Measurements from ENCODE around the gene TOB1.
A peak's percentile ranks its signal among the peaks of the same experiment; 100 is the strongest.

TOB1 gene

GRCh38 chr17:50844117-50844700 is 21.9 kb downstream of the TOB1 start:
- no peak for DNase-seq

- DNase-seq, result no peak
These were observed 22.8 kb downstream of the TOB1 start for GRCh38 chr17:50843150-50843905.

GRCh38 chr17:50842506-50843149 is 23.5 kb downstream of the TOB1 start:
- DNase-seq, result no peak

GRCh38 chr17:50841949-50842354 is 24.2 kb downstream of the TOB1 start:
- peak in 3 of 5 donors; percentile 14 to 39 (median 27) for DNase-seq

- DNase-seq, result no peak
These were observed 24.7 kb downstream of the TOB1 start for GRCh38 chr17:50841277-50841948.

GRCh38 chr17:50840311-50840851 is 25.8 kb downstream of the TOB1 start:
- DNase-seq, result no peak

GRCh38 chr17:50839591-50840310 is 26.4 kb downstream of the TOB1 start:
- DNase-seq, result no peak

GRCh38 chr17:50837980-50838954 is 27.9 kb downstream of the TOB1 start:
- DNase-seq, result no peak

- DNase-seq, result no peak
These were observed 28.7 kb downstream of the TOB1 start for GRCh38 chr17:50837286-50837979.

- no peak for DNase-seq
These were observed 29.3 kb downstream of the TOB1 start for GRCh38 chr17:50836826-50837225.

- no peak for DNase-seq
These were observed 30.6 kb downstream of the TOB1 start, which contains the start of gene WFIKKN2 for GRCh38 chr17:50835301-50836234. Gene WFIKKN2 (plus strand): TSS chr17:50835586. CDS start chr17:50835938, 352 bp downstream.

- DNase-seq, result no peak
These were observed 31.5 kb downstream of the TOB1 start for GRCh38 chr17:50834429-50835300.

GRCh38 chr17:50833510-50834428 is 32.4 kb downstream of the TOB1 start:
- no peak for DNase-seq

GRCh38 chr17:50832864-50833381 is 33.2 kb downstream of the TOB1 start:
- no peak for DNase-seq

GRCh38 chr17:50832267-50832863 is 33.8 kb downstream of the TOB1 start:
- no peak for DNase-seq

GRCh38 chr17:50831471-50831928 is 34.7 kb downstream of the TOB1 start:
- no peak for DNase-seq
